Measurements from ENCODE around the gene BPIFB2. TPM values are rescaled to one million over a fixed set of nuclear protein-coding genes. Genes with fewer than 3 reads are reported as not detected.

Gene BPIFB2
- polyA plus RNA-seq, 3 donors: not detected

GRCh38 chr20:32991383-32991782 lies 16.1 kb upstream of the BPIFB2 start:
- no peak for DNase-seq
- no peak overlapping the region for H3K4me2 ChIP-seq (replicated peaks; ENCODE audit: extremely low read depth, low read length, poor library complexity, severe bottlenecking)
- intact Hi-C loops (cut with micrococcal nuclease): no loop called here
- H3K36me3 ChIP-seq (replicated peaks in 1 of 2; ENCODE audit: control insufficient read depth in 1 of 2, insufficient read depth in 2 of 2, low read length in 2 of 2): no peaks in the 10 kb centered on the region
- peaks cover 0 to 9% (median 0%) of the 10 kb centered on the region in 7 donors for H3K9me3 Mint-ChIP-seq
- no peaks in the 10 kb centered on the region for H3K79me2 ChIP-seq (ENCODE audit: insufficient read depth, low read length)
- no peak overlapping the region for H3K4me3 Mint-ChIP-seq
- no CpG with 5 or more reads among the region's 3 CpGs for WGBS (ENCODE audit: insufficient coverage)
- no peak overlapping the region for H3K4me3 ChIP-seq (replicated peaks in 1 of 3; ENCODE audit: low read depth in 2 of 3, low read length in 3 of 3)
- H4K20me1 ChIP-seq (ENCODE audit: insufficient read depth, low read length): no peaks in the 10 kb centered on the region
- H3K9ac ChIP-seq (ENCODE audit: insufficient read depth, low read length, poor library complexity, severe bottlenecking): no peak overlapping the region
- H3K4me1 Mint-ChIP-seq: no peaks in the 10 kb centered on the region
- H3K9me3 ChIP-seq (replicated peaks in 1 of 2; ENCODE audit: control insufficient read depth in 1 of 2, insufficient read depth in 1 of 2, low read length in 2 of 2): peaks cover 0 to 2% of the 10 kb centered on the region in 2 donors
- no peaks in the 10 kb centered on the region for H3K4me1 ChIP-seq (ENCODE audit: control insufficient read depth in 1 of 2, insufficient read depth in 2 of 2, low read length in 2 of 2)
- TF ChIP-seq, protein P1, sequence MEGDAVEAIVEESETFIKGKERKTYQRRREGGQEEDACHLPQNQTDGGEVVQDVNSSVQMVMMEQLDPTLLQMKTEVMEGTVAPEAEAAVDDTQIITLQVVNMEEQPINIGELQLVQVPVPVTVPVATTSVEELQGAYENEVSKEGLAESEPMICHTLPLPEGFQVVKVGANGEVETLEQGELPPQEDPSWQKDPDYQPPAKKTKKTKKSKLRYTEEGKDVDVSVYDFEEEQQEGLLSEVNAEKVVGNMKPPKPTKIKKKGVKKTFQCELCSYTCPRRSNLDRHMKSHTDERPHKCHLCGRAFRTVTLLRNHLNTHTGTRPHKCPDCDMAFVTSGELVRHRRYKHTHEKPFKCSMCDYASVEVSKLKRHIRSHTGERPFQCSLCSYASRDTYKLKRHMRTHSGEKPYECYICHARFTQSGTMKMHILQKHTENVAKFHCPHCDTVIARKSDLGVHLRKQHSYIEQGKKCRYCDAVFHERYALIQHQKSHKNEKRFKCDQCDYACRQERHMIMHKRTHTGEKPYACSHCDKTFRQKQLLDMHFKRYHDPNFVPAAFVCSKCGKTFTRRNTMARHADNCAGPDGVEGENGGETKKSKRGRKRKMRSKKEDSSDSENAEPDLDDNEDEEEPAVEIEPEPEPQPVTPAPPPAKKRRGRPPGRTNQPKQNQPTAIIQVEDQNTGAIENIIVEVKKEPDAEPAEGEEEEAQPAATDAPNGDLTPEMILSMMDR (IDR thresholded peaks at IDR 0.05): no peak
- H3K36me3 Mint-ChIP-seq: no peaks in the 10 kb centered on the region
- no peak overlapping the region for H3K27ac ChIP-seq (ENCODE audit: low read depth in 1 of 2, low read length in 2 of 2)
- no peak overlapping the region for H3K27ac Mint-ChIP-seq
- H3K27me3 Mint-ChIP-seq (ENCODE audit: low read depth in 3 of 3): peaks cover 0 to 1% (median 0%) of the 10 kb centered on the region in 3 donors
- H3K27me3 ChIP-seq (ENCODE audit: control insufficient read depth in 2 of 2, insufficient read depth in 2 of 2, low read length in 2 of 2): no peaks in the 10 kb centered on the region
- no peak overlapping the region for H2AFZ ChIP-seq (ENCODE audit: insufficient read depth, low read depth, low read length, poor library complexity, severe bottlenecking)

GRCh38 chr20:32991792-32992641 lies 15.5 kb upstream of the BPIFB2 start:
- no peaks in the 10 kb centered on the region for H3K4me1 Mint-ChIP-seq
- H3K27me3 Mint-ChIP-seq (ENCODE audit: low read depth in 3 of 3): peaks cover 0 to 1% (median 0%) of the 10 kb centered on the region in 3 donors
- Histone ChIP-seq H3K9me3 (replicated peaks in 1 of 2; ENCODE audit: control insufficient read depth in 1 of 2, insufficient read depth in 1 of 2, low read length in 2 of 2) (peaks cover 0 to 2% of the 10 kb centered on the region in 2 donors), H3K27ac (ENCODE audit: low read depth in 1 of 2, low read length in 2 of 2) (no peak overlapping the region), H4K20me1 (ENCODE audit: insufficient read depth, low read length) (no peaks in the 10 kb centered on the region), H3K79me2 (ENCODE audit: insufficient read depth, low read length) (no peaks in the 10 kb centered on the region), H3K4me3 (replicated peaks in 1 of 3; ENCODE audit: low read depth in 2 of 3, low read length in 3 of 3) (no peak overlapping the region), H3K4me1 (ENCODE audit: control insufficient read depth in 1 of 2, insufficient read depth in 2 of 2, low read length in 2 of 2) (no peaks in the 10 kb centered on the region), H3K9ac (ENCODE audit: insufficient read depth, low read length, poor library complexity, severe bottlenecking) (no peak overlapping the region), H3K4me2 (replicated peaks; ENCODE audit: extremely low read depth, low read length, poor library complexity, severe bottlenecking) (no peak overlapping the region), H3K36me3 (replicated peaks in 1 of 2; ENCODE audit: control insufficient read depth in 1 of 2, insufficient read depth in 2 of 2, low read length in 2 of 2) (no peaks in the 10 kb centered on the region), H3K27me3 (ENCODE audit: control insufficient read depth in 2 of 2, insufficient read depth in 2 of 2, low read length in 2 of 2) (no peaks in the 10 kb centered on the region), H2AFZ (ENCODE audit: insufficient read depth, low read depth, low read length, poor library complexity, severe bottlenecking) (no peak overlapping the region)
- TF ChIP-seq, protein P1 (IDR thresholded peaks at IDR 0.05): no peak
- intact Hi-C loops (cut with micrococcal nuclease): no loop called here
- no peak overlapping the region for H3K27ac Mint-ChIP-seq
- no peaks in the 10 kb centered on the region for H3K36me3 Mint-ChIP-seq
- H3K4me3 Mint-ChIP-seq: no peak overlapping the region
- 68% methylated on average over 6 of the region's 8 CpGs for WGBS (ENCODE audit: insufficient coverage)
- DNase-seq: no peak
- peaks cover 0 to 9% (median 0%) of the 10 kb centered on the region in 7 donors for H3K9me3 Mint-ChIP-seq

Data from CD14-positive monocyte (primary cell).